Measurements from ENCODE around the gene ARG2. TPM values are rescaled to one million over a fixed set of nuclear protein-coding genes. Genes with fewer than 3 reads are reported as not detected.
"Not testable (repeated sequence)": the region's sequence is repeated elsewhere in the genome, so short reads cannot be mapped to it uniquely, and the experiment has no call there.

The ARG2 gene
- total and polyA plus RNA-seq, 4 donors, result 4.1 to 8.5 (median 6.1) TPM

GRCh38 chr14:67622675-67623074 lies 3.0 kb downstream of the ARG2 start:
- WGBS, 2 donors, result 30 to 33% methylated on average over 4 of the region's 4 CpGs
- no peak for ATAC-seq (ENCODE audit: low FRiP score)

GRCh38 chr14:67623114-67623513 lies 3.4 kb downstream of the ARG2 start:
- H3K36me3 ChIP-seq (ENCODE audit: control insufficient read depth in 1 of 2, insufficient read depth in 2 of 2, low read length in 1 of 2), result no peaks in the 10 kb centered on the region
- H3K4me1 ChIP-seq (ENCODE audit: control insufficient read depth in 1 of 2, insufficient read depth in 2 of 2, low read length in 2 of 2), result peaks cover 0 to 2% of the 10 kb centered on the region in 2 donors
- no peaks in the 10 kb centered on the region for H3K9me3 ChIP-seq (ENCODE audit: control insufficient read depth, low read length)
- no peaks in the 10 kb centered on the region for H3K27me3 ChIP-seq (ENCODE audit: control insufficient read depth in 1 of 2, insufficient read depth in 2 of 2, low read length in 1 of 2)
- H3K4me3 ChIP-seq (ENCODE audit: low read length in 2 of 2), result no peak overlapping the region
- H3K27ac ChIP-seq (ENCODE audit: low read depth in 1 of 2, low read length in 2 of 2), result peak overlapping the region in 1 of 2 donors; percentile 80
- 42 to 53% methylated on average over 2 of the region's 2 CpGs for WGBS, 2 donors
- intact Hi-C loops (cut with DNase I), result no loop called here
- ATAC-seq (ENCODE audit: low FRiP score) (no peak), DNase-seq (no peak)

More at GRCh38 chr14:67622675-67623074, 3.0 kb downstream of the ARG2 start:
- peak in 1 of 2 donors; percentile 62 for DNase-seq
- H3K9me3 ChIP-seq (ENCODE audit: control insufficient read depth, low read length), result no peaks in the 10 kb centered on the region
- no peaks in the 10 kb centered on the region for H3K27me3 ChIP-seq (ENCODE audit: control insufficient read depth in 1 of 2, insufficient read depth in 2 of 2, low read length in 1 of 2)
- H3K27ac ChIP-seq (ENCODE audit: low read depth in 1 of 2, low read length in 2 of 2), result peak overlapping the region; percentile 25 to 80
- peaks cover 0 to 2% of the 10 kb centered on the region in 2 donors for H3K4me1 ChIP-seq (ENCODE audit: control insufficient read depth in 1 of 2, insufficient read depth in 2 of 2, low read length in 2 of 2)
- H3K36me3 ChIP-seq (ENCODE audit: control insufficient read depth in 1 of 2, insufficient read depth in 2 of 2, low read length in 1 of 2), result no peaks in the 10 kb centered on the region
- intact Hi-C loops (cut with DNase I), result no loop called here
- no peak overlapping the region for H3K4me3 ChIP-seq (ENCODE audit: low read length in 2 of 2)

GRCh38 chr14:67626131-67626530 lies 6.4 kb downstream of the ARG2 start:
- intact Hi-C loops (cut with DNase I); ATAC-seq (ENCODE audit: low FRiP score); H3K36me3 ChIP-seq (ENCODE audit: control insufficient read depth in 1 of 2, insufficient read depth in 2 of 2, low read length in 1 of 2); H3K27me3 ChIP-seq (ENCODE audit: control insufficient read depth in 1 of 2, insufficient read depth in 2 of 2, low read length in 1 of 2); DNase-seq; H3K4me1 ChIP-seq (ENCODE audit: control insufficient read depth in 1 of 2, insufficient read depth in 2 of 2, low read length in 2 of 2); H3K27ac ChIP-seq (ENCODE audit: low read depth in 1 of 2, low read length in 2 of 2); H3K4me3 ChIP-seq (ENCODE audit: low read length in 2 of 2); H3K9me3 ChIP-seq (ENCODE audit: control insufficient read depth, low read length): not testable (repeated sequence)
- 90 to 94% methylated on average over 1 of the region's 1 CpG for WGBS, 2 donors

GRCh38 chr14:67627519-67627918 lies 7.8 kb downstream of the ARG2 start:
- Histone ChIP-seq H3K9me3 (ENCODE audit: control insufficient read depth, low read length) (no peaks in the 10 kb centered on the region), H3K4me3 (ENCODE audit: low read length in 2 of 2) (no peak overlapping the region), H3K36me3 (ENCODE audit: control insufficient read depth in 1 of 2, insufficient read depth in 2 of 2, low read length in 1 of 2) (no peaks in the 10 kb centered on the region), H3K27me3 (ENCODE audit: control insufficient read depth in 1 of 2, insufficient read depth in 2 of 2, low read length in 1 of 2) (no peaks in the 10 kb centered on the region), H3K4me1 (ENCODE audit: control insufficient read depth in 1 of 2, insufficient read depth in 2 of 2, low read length in 2 of 2) (peaks cover 0 to 2% of the 10 kb centered on the region in 2 donors), H3K27ac (ENCODE audit: low read depth in 1 of 2, low read length in 2 of 2) (no peak overlapping the region)
- ATAC-seq (ENCODE audit: low FRiP score) (no peak), DNase-seq (no peak)
- intact Hi-C loops (cut with DNase I), result no loop called here

GRCh38 chr14:67630186-67630585 lies 10.5 kb downstream of the ARG2 start:
- intact Hi-C loops (cut with DNase I), result no loop called here
- DNase-seq, result no peak
- no peak for ATAC-seq (ENCODE audit: low FRiP score)
- Histone ChIP-seq H3K4me3 (ENCODE audit: low read length in 2 of 2) (no peak overlapping the region), H3K27me3 (ENCODE audit: control insufficient read depth in 1 of 2, insufficient read depth in 2 of 2, low read length in 1 of 2) (no peaks in the 10 kb centered on the region), H3K4me1 (ENCODE audit: control insufficient read depth in 1 of 2, insufficient read depth in 2 of 2, low read length in 2 of 2) (no peaks in the 10 kb centered on the region), H3K36me3 (ENCODE audit: control insufficient read depth in 1 of 2, insufficient read depth in 2 of 2, low read length in 1 of 2) (no peaks in the 10 kb centered on the region), H3K27ac (ENCODE audit: low read depth in 1 of 2, low read length in 2 of 2) (no peak overlapping the region), H3K9me3 (ENCODE audit: control insufficient read depth, low read length) (no peaks in the 10 kb centered on the region)
- WGBS, 2 donors, result 90 to 91% methylated on average over 4 of the region's 4 CpGs

- Histone ChIP-seq H3K4me3 (ENCODE audit: low read length in 2 of 2) (no peak overlapping the region), H3K9me3 (ENCODE audit: control insufficient read depth, low read length) (no peaks in the 10 kb centered on the region), H3K27ac (ENCODE audit: low read depth in 1 of 2, low read length in 2 of 2) (no peak overlapping the region), H3K27me3 (ENCODE audit: control insufficient read depth in 1 of 2, insufficient read depth in 2 of 2, low read length in 1 of 2) (no peaks in the 10 kb centered on the region), H3K36me3 (ENCODE audit: control insufficient read depth in 1 of 2, insufficient read depth in 2 of 2, low read length in 1 of 2) (no peaks in the 10 kb centered on the region), H3K4me1 (ENCODE audit: control insufficient read depth in 1 of 2, insufficient read depth in 2 of 2, low read length in 2 of 2) (no peaks in the 10 kb centered on the region)
- WGBS, 2 donors, result 79 to 83% methylated on average over 5 of the region's 5 CpGs
- intact Hi-C loops (cut with DNase I), result no loop called here
- ATAC-seq (ENCODE audit: low FRiP score) (no peak), DNase-seq (no peak)
These were observed 11.2 kb downstream of the ARG2 start for GRCh38 chr14:67630938-67631337.

- Histone ChIP-seq H3K4me1 (ENCODE audit: control insufficient read depth in 1 of 2, insufficient read depth in 2 of 2, low read length in 2 of 2) (no peaks in the 10 kb centered on the region), H3K36me3 (ENCODE audit: control insufficient read depth in 1 of 2, insufficient read depth in 2 of 2, low read length in 1 of 2) (no peaks in the 10 kb centered on the region), H3K4me3 (ENCODE audit: low read length in 2 of 2) (no peak overlapping the region), H3K9me3 (ENCODE audit: control insufficient read depth, low read length) (no peaks in the 10 kb centered on the region), H3K27ac (ENCODE audit: low read depth in 1 of 2, low read length in 2 of 2) (no peak overlapping the region), H3K27me3 (ENCODE audit: control insufficient read depth in 1 of 2, insufficient read depth in 2 of 2, low read length in 1 of 2) (no peaks in the 10 kb centered on the region)
- ATAC-seq (ENCODE audit: low FRiP score), result no peak
- WGBS, 2 donors, result 84 to 90% methylated on average over 5 of the region's 5 CpGs
- intact Hi-C loops (cut with DNase I), result no loop called here
- DNase-seq, result no peak
These were observed 13.9 kb downstream of the ARG2 start for GRCh38 chr14:67633451-67634147.

- Histone ChIP-seq H3K27ac (ENCODE audit: low read depth in 1 of 2, low read length in 2 of 2) (no peak overlapping the region), H3K36me3 (ENCODE audit: control insufficient read depth in 1 of 2, insufficient read depth in 2 of 2, low read length in 1 of 2) (no peaks in the 10 kb centered on the region), H3K27me3 (ENCODE audit: control insufficient read depth in 1 of 2, insufficient read depth in 2 of 2, low read length in 1 of 2) (no peaks in the 10 kb centered on the region), H3K4me3 (ENCODE audit: low read length in 2 of 2) (no peak overlapping the region), H3K9me3 (ENCODE audit: control insufficient read depth, low read length) (no peaks in the 10 kb centered on the region), H3K4me1 (ENCODE audit: control insufficient read depth in 1 of 2, insufficient read depth in 2 of 2, low read length in 2 of 2) (no peaks in the 10 kb centered on the region)
- no peak for ATAC-seq (ENCODE audit: low FRiP score)
- 77 to 86% methylated on average over 3 of the region's 3 CpGs for WGBS, 2 donors
- DNase-seq, result no peak
- intact Hi-C loops (cut with DNase I), result no loop called here
These were observed 16.7 kb downstream of the ARG2 start for GRCh38 chr14:67636361-67636919.

- DNase-seq, result no peak
- Histone ChIP-seq H3K36me3 (ENCODE audit: control insufficient read depth in 1 of 2, insufficient read depth in 2 of 2, low read length in 1 of 2) (peaks cover 0 to 3% of the 10 kb centered on the region in 2 donors), H3K4me3 (ENCODE audit: low read length in 2 of 2) (no peak overlapping the region), H3K27me3 (ENCODE audit: control insufficient read depth in 1 of 2, insufficient read depth in 2 of 2, low read length in 1 of 2) (no peaks in the 10 kb centered on the region), H3K4me1 (ENCODE audit: control insufficient read depth in 1 of 2, insufficient read depth in 2 of 2, low read length in 2 of 2) (no peaks in the 10 kb centered on the region), H3K9me3 (ENCODE audit: control insufficient read depth, low read length) (no peaks in the 10 kb centered on the region), H3K27ac (ENCODE audit: low read depth in 1 of 2, low read length in 2 of 2) (no peak overlapping the region)
- intact Hi-C loops (cut with DNase I), result no loop called here
- 68 to 82% methylated on average over 3 of the region's 3 CpGs for whole genome bisulfite sequencing, 2 donors
- no peak for ATAC-seq (ENCODE audit: low FRiP score)
These were observed 18.9 kb downstream of the ARG2 start for GRCh38 chr14:67638642-67639041.
